HG03432 (cell line): ENCODE measurements around the gene NTRK2.

Experiments
- ATAC-seq: cut with Tn5 transposase; IDR thresholded peaks from one replicate; pipeline ENCODE4 v1.9.1; 2021; ENCODE audit warnings: mild to moderate bottlenecking, moderate library complexity; ENCODE audit not compliant: unreplicated experiment

NTRK2 gene

DNA sequence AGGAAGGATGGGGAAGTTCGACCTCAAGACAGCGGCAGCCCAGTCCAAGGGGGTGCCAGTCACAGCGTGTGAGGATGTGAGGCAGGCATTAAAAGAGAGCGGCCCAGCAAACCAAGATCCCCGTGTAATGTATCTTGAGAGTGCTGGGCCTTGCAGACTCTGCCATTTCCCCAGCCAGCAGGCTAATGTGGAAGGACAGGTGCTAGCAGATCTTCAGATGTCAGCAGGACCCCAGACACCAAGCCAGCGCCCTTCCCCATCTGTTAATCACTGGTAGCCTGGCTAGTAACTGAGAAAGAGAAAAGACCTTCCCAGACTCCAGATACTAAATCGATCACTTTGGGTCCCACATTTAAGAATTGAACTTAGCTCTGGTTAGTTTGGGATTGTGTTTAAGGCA, 62.2 kb downstream of the NTRK2 start:
- ATAC-seq, result no peak

DNA sequence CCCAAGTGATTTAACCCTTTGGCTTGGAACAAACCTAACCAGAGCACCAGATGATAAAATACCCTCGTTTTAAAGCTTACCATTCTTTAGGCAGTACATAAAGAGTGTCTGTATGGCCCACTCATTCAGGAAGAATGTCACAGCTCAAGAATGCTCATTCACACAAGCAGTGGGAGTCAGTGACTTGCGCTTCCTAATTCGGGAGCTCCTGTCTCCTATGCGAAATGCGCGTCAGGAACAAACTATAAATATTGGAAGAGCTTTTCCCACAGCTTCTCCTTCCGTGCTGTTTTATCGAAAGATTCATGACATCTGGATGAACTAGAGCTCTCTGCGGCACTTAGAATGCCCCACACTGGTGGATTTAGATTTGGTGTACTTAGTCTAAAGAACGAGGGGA, 66.6 kb downstream of the NTRK2 start:
- ATAC-seq, result no peak

DNA sequence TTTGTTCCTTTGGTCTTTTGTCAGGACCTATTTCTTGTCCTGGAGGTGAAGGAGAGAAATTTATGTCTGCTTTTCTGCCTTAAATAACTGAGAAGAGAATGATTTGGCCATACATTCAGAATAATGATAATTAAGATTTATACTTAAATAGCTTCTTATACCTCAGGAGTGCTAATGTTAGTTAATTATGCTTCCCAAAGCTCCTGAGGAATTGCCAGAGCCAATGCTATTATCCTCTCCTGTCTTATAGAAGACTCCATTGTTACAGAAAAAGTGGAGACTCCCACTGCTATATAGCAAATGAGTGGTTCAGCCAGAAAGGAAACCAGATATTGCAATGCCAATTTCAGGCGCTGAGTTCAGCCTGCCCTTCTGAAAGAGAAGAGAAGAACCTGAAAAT, 67.0 kb downstream of the NTRK2 start:
- no peak for ATAC-seq

DNA sequence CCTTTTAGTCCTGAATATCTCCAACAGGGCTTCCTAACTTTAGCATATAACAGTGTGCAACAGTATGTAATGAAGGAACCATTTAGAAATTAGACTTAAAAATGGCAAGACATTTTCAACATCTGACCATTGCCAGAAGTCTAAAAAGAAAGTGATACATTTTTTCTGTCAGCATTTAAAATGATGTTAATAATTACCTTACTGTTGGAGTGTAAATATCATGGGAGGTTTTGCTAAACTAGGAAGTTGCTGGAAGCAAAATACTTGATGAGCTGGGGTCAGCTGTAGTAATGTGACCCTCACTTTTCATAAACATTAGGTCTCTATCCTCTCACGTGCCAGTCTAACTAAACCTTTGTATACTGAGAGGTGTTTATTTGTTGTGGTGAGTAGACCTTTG, 68.8 kb downstream of the NTRK2 start:
- no peak for ATAC-seq

DNA sequence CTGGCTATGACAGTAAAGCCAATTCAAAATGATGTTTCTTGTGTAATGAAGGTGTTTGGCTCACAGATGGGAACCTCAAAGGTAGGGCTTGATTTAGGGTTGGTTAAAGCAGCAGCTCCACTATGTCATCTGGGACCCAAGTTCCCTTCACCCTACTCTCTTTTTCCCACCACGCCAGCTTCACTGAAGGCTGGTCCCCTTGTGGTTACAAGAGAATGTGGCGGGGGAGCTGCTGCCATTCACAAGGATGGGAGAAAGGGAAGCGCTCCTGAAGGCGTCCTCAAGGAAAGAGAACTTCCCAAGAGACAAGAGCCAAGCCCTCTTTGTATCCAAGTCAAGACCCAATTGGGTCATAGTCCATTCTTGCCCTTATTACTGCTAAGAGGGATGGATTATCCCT, 72.7 kb downstream of the NTRK2 start:
- ATAC-seq, result no peak

DNA sequence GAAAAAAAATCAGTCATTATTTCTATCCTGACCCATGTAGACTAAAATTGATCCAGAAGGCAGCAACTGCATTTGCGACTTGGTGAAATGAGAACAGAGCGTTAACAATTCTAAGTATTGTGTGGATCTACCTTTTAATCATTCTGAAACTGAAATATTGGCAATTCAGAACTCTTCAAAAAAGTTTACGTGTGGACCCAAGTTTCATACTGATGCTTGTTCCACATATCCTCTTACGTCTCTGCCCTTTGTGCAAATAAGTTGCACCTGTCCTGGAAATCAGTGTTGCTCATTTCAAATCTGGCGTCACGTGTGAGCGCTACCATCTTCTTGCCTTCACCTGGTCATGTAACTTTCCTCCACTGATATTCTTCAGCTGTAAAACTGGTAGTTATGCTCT, 74.7 kb downstream of the NTRK2 start:
- peak; percentile 62 for ATAC-seq

DNA sequence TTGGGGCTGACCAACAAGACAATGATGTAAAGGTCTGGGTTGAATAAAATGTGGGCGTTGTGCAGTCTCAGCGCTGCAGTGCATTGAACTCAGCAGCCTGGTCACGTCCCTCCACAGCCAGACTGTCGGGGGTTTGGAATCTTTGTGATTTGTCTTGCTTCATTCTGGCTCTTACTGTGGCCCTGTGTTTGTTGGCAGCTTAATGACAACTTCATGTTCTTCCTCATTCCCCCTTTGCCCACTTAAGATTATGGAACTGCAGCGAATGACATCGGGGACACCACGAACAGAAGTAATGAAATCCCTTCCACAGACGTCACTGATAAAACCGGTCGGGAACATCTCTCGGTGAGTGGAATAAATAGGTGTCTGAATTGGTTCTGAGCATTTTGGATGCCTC, 75.2 kb downstream of the NTRK2 start:
- ATAC-seq, result no peak

DNA sequence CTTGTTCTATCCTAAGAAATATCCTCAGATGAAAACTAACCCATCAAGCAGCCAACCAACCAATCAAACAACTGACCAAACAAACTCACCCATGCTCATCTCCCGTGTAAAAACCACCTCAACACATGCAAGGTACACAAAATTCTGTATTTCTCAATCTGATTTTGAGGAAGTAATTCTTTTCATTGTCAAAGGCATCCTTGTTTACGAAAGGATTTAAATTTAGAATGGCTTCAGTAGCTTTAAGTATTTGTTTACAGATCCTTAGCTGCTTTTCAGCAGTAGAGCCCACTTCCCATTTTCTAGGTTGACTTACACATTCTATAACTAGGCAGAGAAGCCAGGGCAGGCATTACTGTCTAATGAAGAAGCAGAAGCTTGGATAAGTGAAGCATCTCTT, 78.6 kb downstream of the NTRK2 start:
- peak; percentile 46 for ATAC-seq

DNA sequence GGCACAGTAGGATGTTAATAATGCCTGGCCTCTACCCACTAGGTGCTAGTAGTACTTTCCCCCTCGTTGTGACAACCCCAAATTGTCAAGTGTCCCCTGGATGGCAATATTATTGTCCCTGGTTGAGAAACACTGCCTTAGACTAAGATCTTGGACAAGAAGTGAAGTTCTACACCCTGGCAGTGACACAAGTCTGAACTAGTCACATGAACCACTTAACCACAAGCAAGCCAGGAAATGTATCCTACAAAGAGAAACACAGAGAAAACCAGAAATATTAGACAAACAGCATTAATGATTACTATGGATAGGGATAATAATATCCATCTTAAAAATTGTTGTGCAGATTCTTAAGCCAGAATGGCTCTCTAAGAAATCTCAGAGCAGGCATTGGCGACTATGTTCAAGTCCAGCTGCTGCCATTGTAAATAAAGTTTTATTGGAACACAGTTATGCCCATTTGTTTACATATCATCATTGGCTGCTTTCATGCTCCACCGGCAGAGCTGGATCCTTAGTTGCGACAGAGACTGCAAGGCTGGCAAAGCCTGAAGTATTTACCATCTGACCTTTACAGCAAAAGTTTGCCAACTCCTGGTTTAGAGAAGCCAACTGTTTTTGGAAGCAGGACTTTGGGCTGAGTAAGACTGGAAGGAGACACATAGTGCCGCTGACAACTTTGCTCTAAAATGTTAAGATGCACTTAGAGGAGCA, 80.8 kb downstream of the NTRK2 start:
- ATAC-seq, result no peak

DNA sequence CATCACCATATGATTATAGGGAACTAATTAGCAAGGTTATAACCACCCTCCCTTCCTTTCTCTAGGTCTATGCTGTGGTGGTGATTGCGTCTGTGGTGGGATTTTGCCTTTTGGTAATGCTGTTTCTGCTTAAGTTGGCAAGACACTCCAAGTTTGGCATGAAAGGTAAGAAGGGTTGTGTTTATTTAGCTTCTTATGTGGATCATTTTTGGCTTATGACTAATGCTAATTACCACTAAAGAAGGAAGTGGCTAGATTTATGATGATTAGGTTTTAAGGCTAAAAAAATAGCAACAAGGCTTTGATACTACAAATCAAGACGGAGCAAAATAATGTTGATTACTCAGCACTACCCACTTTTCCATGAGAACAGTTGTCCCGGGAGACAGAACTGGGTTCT, 82.4 kb downstream of the NTRK2 start:
- ATAC-seq, result no peak

DNA sequence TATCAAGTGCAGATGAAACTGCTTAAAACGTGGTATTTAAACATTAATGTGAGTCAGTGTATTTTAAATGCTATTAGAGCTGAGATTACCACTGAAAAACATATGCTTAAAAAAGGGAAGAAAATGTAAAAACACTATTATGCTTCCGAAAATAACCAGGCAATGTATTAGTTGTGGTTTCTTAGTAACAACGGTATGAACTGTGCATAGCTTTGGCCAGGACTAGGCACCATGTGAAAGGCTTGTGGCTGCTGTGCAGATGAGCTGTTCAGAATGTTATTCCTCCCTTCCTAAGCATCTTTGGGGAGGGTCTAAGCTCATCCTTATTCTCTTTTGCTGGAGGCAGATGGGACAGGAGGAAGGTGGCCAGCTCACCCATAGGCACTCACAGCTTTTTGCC, 84.9 kb downstream of the NTRK2 start:
- ATAC-seq, result peak; percentile 54

DNA sequence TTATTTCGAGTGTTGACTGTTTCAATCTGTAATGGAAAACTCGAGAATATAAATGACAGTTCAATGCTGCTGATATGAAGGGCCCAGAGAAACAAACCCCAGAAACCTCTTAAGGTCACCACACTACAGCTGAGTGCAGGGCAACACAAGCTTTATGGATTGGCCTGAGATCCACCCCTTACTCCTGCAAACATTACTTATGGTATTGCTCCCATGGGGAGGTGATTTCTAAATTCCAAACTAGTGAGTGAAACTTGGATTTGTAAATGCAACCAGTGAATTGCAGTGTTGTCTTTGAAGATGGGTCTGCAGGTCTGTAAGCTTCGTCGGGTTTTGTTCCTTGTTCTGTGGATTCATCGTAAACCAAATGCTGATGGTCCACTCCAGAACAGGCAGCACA, 85.4 kb downstream of the NTRK2 start:
- ATAC-seq, result peak; percentile 5

DNA sequence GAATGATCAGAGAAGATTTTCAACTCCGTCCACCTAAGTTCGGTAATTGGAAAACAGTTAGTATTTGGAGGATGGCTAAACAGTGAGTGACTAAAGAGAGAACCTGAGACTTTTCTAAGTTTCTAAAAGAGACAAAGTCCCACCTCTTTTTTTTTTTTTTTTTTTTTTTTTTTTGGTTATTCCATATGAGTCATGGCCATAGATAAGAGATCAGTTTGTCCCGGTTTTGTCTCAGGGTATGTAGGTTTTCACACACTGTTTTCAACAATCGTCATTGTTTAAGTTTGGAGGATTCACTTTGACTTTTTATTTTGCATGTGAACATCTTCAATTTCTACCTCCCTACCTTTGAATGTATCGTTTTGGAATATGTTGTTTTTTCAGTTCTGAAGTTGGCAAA, 85.9 kb downstream of the NTRK2 start:
- no peak for ATAC-seq

DNA sequence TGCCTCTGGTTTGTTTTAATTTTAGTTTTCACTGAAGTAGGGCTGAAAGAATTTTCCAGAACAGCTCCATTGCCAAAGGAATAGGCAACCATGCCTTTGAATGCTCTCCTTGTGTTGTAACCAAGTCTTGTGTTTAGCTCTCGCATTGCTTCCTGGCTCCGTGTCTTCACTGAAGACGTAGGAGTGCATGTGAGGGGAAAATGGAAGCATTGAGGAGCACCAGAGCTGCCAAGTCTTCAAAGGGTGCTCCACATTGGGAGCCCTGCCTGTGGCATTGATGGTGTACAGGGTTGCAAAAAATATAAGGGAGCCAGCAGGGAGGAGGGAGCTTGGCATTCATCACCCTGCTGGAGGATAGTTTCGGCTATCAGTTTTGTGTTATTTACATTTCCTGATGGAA, 86.6 kb downstream of the NTRK2 start:
- ATAC-seq, result no peak

DNA sequence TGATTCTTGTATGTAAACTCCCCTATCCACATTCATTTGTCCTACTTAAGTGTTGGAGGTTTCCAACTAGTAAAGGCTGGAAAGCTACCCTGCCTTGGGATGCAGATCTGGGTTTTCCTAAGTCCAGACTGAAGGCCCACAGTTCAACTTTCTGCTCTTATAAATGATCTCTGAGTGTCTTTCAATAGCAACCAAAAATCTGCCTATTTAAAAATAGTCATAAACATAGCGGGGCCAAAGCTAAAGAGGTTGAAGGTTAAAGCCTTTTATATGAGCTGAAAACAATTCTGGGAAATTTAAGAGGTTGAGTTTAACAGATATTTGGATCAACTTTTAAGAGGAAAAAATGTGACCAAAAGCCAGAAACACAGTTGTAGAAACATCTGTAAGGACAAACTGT, 87.2 kb downstream of the NTRK2 start:
- ATAC-seq, result no peak

DNA sequence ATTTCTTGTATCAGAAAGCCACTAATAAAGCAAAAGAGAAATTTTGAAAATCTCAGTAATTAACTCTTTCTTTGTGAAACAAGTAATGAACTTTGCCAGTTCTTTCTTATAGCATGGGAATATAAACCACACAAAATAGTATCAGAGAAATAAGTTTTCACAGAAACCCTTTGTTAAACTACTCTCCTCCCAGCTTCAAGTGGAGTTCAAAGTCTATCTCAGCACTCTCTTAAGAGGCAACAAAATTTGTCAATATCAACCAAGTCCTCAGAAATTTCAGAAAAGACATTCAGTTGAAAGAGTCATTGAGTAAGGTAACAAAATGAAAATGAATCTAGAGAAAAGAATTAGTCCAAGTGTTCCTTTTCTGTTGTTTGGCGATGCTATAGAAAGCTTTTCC, 89.3 kb downstream of the NTRK2 start:
- ATAC-seq, result peak; percentile 4

DNA sequence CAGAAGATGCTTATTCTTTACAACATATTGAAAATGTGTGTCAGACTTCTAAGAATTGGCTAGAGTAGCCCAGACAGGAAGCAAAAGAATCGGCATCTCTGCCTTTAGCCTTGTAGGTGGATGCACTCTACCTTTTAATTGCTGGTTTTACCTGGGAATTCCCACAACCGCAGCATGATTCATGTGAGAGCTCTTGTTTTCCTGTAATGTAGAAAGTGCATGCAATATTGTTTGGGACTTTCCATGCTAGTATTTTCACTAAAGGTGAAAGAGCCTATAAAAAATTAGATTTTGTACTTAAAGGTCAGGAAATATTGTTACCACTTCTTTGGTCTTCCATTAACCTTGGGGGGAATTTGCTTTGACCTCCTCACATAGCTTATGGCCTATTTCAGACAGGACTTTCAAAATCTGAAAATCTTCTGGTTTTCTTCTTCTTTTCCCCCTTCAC, 89.8 kb downstream of the NTRK2 start:
- ATAC-seq, result peak; percentile 64

DNA sequence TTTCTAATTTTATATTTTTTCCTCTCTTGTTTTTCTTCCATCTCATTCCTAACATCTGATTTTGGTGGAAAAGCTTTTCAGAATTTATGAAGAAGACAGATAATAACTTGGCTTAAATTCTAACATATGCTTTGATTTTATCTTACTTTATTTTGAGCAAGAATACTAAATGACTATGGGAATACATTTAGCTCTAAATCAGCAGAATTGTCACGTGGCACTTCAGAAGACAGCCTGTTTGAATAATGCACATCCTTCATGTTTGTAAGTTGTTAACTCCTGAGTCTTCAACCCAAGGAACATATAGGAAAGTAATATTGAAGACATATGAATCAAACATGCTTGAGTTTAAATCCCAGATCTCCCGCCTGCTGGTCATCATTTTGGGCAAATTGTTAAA, 90.3 kb downstream of the NTRK2 start:
- no peak for ATAC-seq

DNA sequence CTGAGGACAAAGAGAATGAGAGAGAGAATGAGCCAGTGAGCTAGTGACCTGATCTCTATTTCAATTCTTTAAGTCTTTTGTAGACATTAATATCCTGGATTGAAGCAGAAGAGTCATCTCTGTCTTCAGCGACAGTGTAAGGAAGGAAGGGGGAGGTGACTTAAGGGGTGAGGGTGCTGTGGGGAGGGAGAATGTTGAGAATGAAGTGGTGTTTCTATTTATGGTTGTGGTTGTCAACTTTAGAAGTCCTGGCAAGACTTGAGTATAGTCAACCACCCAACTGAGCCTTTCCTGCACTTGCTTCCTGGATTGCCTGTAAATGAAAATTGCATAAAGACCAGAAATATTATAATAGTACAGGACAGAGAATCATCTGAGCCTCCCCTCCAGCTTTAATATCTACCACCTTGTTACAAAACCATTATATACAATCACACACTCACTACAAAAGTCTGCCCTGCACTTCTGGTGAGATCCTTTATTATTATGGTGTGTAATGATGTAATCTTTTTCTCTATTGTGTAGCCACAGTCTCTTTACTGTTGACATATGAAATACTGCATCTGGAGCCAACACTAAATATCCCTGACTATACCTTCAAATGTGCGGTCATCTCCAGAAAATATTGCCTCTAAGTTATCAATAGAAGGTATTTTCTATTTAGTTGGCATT, 91.7 kb downstream of the NTRK2 start:
- peak; percentile 65 for ATAC-seq

DNA sequence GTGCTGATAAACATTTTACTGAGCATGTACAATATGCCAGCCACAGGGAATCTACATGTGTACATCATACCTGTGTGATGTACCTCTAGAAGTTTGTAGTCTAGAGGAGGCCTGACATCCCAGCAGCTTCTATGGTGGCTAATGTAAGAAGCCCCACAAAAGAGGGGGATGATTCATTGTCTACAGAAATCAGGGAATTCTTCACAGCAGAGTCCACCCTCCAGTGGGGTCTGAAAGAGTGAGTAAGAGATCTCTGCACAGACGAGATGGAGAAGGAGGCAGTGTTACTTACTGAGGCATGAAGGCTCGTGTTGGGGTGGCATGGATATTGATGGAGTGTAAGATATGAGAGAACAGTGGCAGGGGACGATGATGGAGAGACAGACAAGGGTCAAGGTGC, 103.0 kb downstream of the NTRK2 start:
- no peak for ATAC-seq

DNA sequence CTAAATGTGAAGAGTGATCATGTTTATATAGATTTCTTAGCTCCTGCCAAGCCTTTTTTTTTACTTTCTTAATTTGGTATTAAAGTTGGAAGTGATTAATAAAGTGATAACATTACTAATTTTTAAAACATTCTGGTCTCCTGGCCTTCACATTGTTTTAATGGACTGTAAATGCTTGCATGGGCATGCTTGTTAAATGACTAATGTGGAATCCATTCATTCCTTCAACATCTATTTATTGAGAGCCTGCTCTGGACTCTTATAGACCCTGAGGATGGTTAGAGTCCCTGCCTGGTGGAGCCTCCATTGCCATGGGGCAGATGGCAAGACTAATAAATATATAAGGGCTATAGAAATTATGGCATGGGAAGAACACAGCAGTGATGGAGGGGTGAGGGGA, 103.5 kb downstream of the NTRK2 start:
- no peak for ATAC-seq

DNA sequence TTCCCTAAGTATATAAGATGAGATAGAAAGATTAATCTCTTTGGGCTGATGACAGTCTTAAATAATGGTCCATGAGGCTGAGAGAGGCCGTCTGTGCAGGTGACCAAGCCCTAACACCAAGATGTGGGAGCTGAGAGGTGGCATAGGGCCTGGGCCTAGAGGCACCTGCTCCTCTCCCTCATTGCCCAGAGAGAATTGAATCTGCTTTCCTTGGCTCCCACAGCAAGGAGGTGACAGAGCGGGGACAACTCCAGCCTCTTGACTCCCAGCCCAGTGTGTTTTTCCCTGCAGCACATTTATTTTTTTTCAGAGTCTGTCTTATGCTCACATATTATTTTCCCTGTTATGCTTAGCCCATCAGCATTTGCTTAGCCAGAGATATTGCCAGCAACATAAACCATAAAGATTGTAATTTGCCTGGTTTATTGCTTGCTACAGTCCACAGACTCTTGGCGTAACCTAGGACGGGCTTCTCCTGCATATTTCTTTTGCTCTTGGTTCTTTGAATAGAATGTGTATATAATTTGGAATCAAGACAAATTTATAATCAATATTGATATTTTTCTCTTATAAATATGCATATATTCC, 105.6 kb downstream of the NTRK2 start:
- ATAC-seq, result no peak
